Measurements from ENCODE around the gene SMIM10L2A.

Gene SMIM10L2A

GRCh38 chrX:135431886-135432285, 10.1 kb downstream of the SMIM10L2A start:
- TF ChIP-seq EZH2 (IDR thresholded peaks at IDR 0.05; ENCODE audit: borderline replicate concordance, low read length) (no peak), CTCF (IDR thresholded peaks at IDR 0.05; ENCODE audit: low read length) (no peak)
- Histone ChIP-seq H3K27ac (ENCODE audit: low read depth, low read length, poor library complexity, severe bottlenecking) (no peak overlapping the region), H3F3A (ENCODE audit: insufficient read depth, low read length) (no peaks in the 10 kb centered on the region)

GRCh38 chrX:135432453-135432852, 10.7 kb downstream of the SMIM10L2A start:
- no peak overlapping the region for H3K9ac ChIP-seq (ENCODE audit: low read length)

More at GRCh38 chrX:135431886-135432285, 10.1 kb downstream of the SMIM10L2A start:
- Histone ChIP-seq H3K9ac (ENCODE audit: low read length) (no peak overlapping the region), H4K20me1 (ENCODE audit: insufficient read depth, low read length) (no peaks in the 10 kb centered on the region), H3K9me3 (ENCODE audit: low read length) (no peaks in the 10 kb centered on the region), H2AFZ (ENCODE audit: low read length) (no peak overlapping the region), H3K4me2 (ENCODE audit: low read length) (no peak overlapping the region), H3K4me1 (ENCODE audit: insufficient read depth, low read length, severe bottlenecking) (no peaks in the 10 kb centered on the region), H3K79me2 (ENCODE audit: insufficient read depth, low read length) (no peaks in the 10 kb centered on the region), H3K27me3 (ENCODE audit: insufficient read depth, low read length) (no peaks in the 10 kb centered on the region), H3K36me3 (ENCODE audit: insufficient read depth, low read length) (no peaks in the 10 kb centered on the region), H3K9me2 (ENCODE audit: low read depth, low read length) (no peaks in the 10 kb centered on the region), H3K4me3 (ENCODE audit: low read depth, low read length, poor library complexity, severe bottlenecking) (no peak overlapping the region)

GRCh38 chrX:135432881-135433521, 11.3 kb downstream of the SMIM10L2A start:
- Histone ChIP-seq H3K36me3 (ENCODE audit: insufficient read depth, low read length) (no peaks in the 10 kb centered on the region), H2AFZ (ENCODE audit: low read length) (no peak overlapping the region), H3K9me2 (ENCODE audit: low read depth, low read length) (no peaks in the 10 kb centered on the region), H3K79me2 (ENCODE audit: insufficient read depth, low read length) (no peaks in the 10 kb centered on the region), H3K4me3 (ENCODE audit: low read depth, low read length, poor library complexity, severe bottlenecking) (no peak overlapping the region), H3K9ac (ENCODE audit: low read length) (no peak overlapping the region), H3K27me3 (ENCODE audit: insufficient read depth, low read length) (no peaks in the 10 kb centered on the region), H3K4me2 (ENCODE audit: low read length) (no peak overlapping the region), H3F3A (ENCODE audit: insufficient read depth, low read length) (no peaks in the 10 kb centered on the region), H4K20me1 (ENCODE audit: insufficient read depth, low read length) (no peaks in the 10 kb centered on the region), H3K27ac (ENCODE audit: low read depth, low read length, poor library complexity, severe bottlenecking) (no peak overlapping the region), H3K9me3 (ENCODE audit: low read length) (no peaks in the 10 kb centered on the region), H3K4me1 (ENCODE audit: insufficient read depth, low read length, severe bottlenecking) (no peaks in the 10 kb centered on the region)
- TF ChIP-seq EZH2 (IDR thresholded peaks at IDR 0.05; ENCODE audit: borderline replicate concordance, low read length) (no peak), CTCF (IDR thresholded peaks at IDR 0.05; ENCODE audit: low read length) (no peak)

More at GRCh38 chrX:135432453-135432852, 10.7 kb downstream of the SMIM10L2A start:
- Histone ChIP-seq H3K4me3 (ENCODE audit: low read depth, low read length, poor library complexity, severe bottlenecking) (no peak overlapping the region), H3K27me3 (ENCODE audit: insufficient read depth, low read length) (no peaks in the 10 kb centered on the region), H2AFZ (ENCODE audit: low read length) (no peak overlapping the region), H3K36me3 (ENCODE audit: insufficient read depth, low read length) (no peaks in the 10 kb centered on the region), H3K9me3 (ENCODE audit: low read length) (no peaks in the 10 kb centered on the region), H3K9me2 (ENCODE audit: low read depth, low read length) (no peaks in the 10 kb centered on the region), H3K27ac (ENCODE audit: low read depth, low read length, poor library complexity, severe bottlenecking) (no peak overlapping the region), H3K4me2 (ENCODE audit: low read length) (no peak overlapping the region), H4K20me1 (ENCODE audit: insufficient read depth, low read length) (no peaks in the 10 kb centered on the region), H3F3A (ENCODE audit: insufficient read depth, low read length) (no peaks in the 10 kb centered on the region), H3K4me1 (ENCODE audit: insufficient read depth, low read length, severe bottlenecking) (no peaks in the 10 kb centered on the region), H3K79me2 (ENCODE audit: insufficient read depth, low read length) (no peaks in the 10 kb centered on the region)
- no peak for TF ChIP-seq CTCF (IDR thresholded peaks at IDR 0.05; ENCODE audit: low read length)
- TF ChIP-seq EZH2 (IDR thresholded peaks at IDR 0.05; ENCODE audit: borderline replicate concordance, low read length) = no peak

All from OCI-LY1 (cell line).